Thymus (tissue), 11 donors: ENCODE measurements around the gene BBOX1. TPM values are rescaled to one million over a fixed set of nuclear protein-coding genes. Genes with fewer than 3 reads are reported as not detected.

Experiments used
- DNase-seq, 9 donors: peaks; one replicate each; pipeline ENCODE4 v3.0.0-alpha.2; 2013; ENCODE audit warnings: low spot score in 9 of 9, low read depth in 6 of 9, missing footprints in 1 of 9
- H3K27ac ChIP-seq, 2 donors: one replicate each; pipeline ENCODE4 v1.5.1; 2013; ENCODE audit warnings: control low read depth in 1 of 2, low read depth in 1 of 2, low read length in 1 of 2, mild to moderate bottlenecking in 1 of 2, moderate library complexity in 1 of 2
- H3K27me3 ChIP-seq, 2 donors: one replicate each; pipeline ENCODE4 v1.5.1; 2013; ENCODE audit warnings: low read length in 1 of 2; ENCODE audit not compliant: control insufficient read depth in 2 of 2, insufficient read depth in 1 of 2
- H3K36me3 ChIP-seq, 2 donors: one replicate each; pipeline ENCODE4 v1.5.1; 2013; ENCODE audit warnings: low read length in 1 of 2, mild to moderate bottlenecking in 1 of 2, moderate library complexity in 1 of 2; ENCODE audit not compliant: control insufficient read depth in 2 of 2, insufficient read depth in 2 of 2
- H3K4me1 ChIP-seq, 2 donors: one replicate each; pipeline ENCODE4 v1.5.1; 2013; ENCODE audit warnings: low read length in 2 of 2; ENCODE audit not compliant: control insufficient read depth in 2 of 2, insufficient read depth in 2 of 2
- H3K4me3 ChIP-seq, 2 donors: one replicate each; pipeline ENCODE4 v1.5.1; 2013; ENCODE audit warnings: low read length in 2 of 2, control low read depth in 1 of 2, mild to moderate bottlenecking in 1 of 2
- H3K9me3 ChIP-seq, 2 donors: one replicate each; pipeline ENCODE4 v1.5.1; 2013; ENCODE audit warnings: low read length in 1 of 2, mild to moderate bottlenecking in 1 of 2; ENCODE audit not compliant: control insufficient read depth in 2 of 2, insufficient read depth in 1 of 2
- WGBS: extraction: QIAGEN DNeasy Blood & Tissue Kit; methylation state at CpG from one replicate; pipeline ENCODE4 v1.1.7; 2013; 5-methylcytosine and 5-hydroxymethylcytosine counted together
- polyA plus RNA-seq: library from polyadenylated mRNA; stranded (reverse); fragments of 200-250 nt; gene quantifications from one replicate; pipeline ENCODE4 v1.2.3, GENCODE V29; 2013
- total RNA-seq: library from RNA; stranded (reverse); fragments of 120-200 nt; gene quantifications from one replicate; pipeline ENCODE4 v1.2.4, GENCODE V29; 2013
- donor health status: healthy.

Gene BBOX1
- total and polyA plus RNA-seq, 2 donors, result 0.42 to 8.5 TPM

GRCh38 chr11:27064086-27064485 is 23.5 kb downstream of the BBOX1 start:
- no peak overlapping the region for H3K27ac ChIP-seq
- WGBS, result 95% methylated on average over 2 of the region's 2 CpGs
- H3K36me3 ChIP-seq, result no peaks in the 10 kb centered on the region
- H3K27me3 ChIP-seq, result no peaks in the 10 kb centered on the region
- DNase-seq, result no peak
- H3K9me3 ChIP-seq, result peaks cover 0 to under 1% of the 10 kb centered on the region in 2 donors
- H3K4me1 ChIP-seq, result no peaks in the 10 kb centered on the region
- no peak overlapping the region for H3K4me3 ChIP-seq

GRCh38 chr11:27075192-27075591 is 34.6 kb downstream of the BBOX1 start:
- WGBS, result 76% methylated on average over 1 of the region's 1 CpG
- Histone ChIP-seq H3K36me3 (no peaks in the 10 kb centered on the region), H3K27me3 (no peaks in the 10 kb centered on the region), H3K4me3 (no peak overlapping the region), H3K4me1 (no peaks in the 10 kb centered on the region), H3K9me3 (peaks cover 0 to 5% of the 10 kb centered on the region in 2 donors), H3K27ac (no peak overlapping the region)
- DNase-seq, result no peak

GRCh38 chr11:27075655-27076054 is 35.0 kb downstream of the BBOX1 start:
- no peak overlapping the region for H3K27ac ChIP-seq
- H3K4me1 ChIP-seq, result no peaks in the 10 kb centered on the region
- no peaks in the 10 kb centered on the region for H3K36me3 ChIP-seq
- WGBS, result 84% methylated on average over 1 of the region's 1 CpG
- no peaks in the 10 kb centered on the region for H3K27me3 ChIP-seq
- no peak overlapping the region for H3K4me3 ChIP-seq
- DNase-seq, result no peak
- H3K9me3 ChIP-seq, result peaks cover 0 to 5% of the 10 kb centered on the region in 2 donors

GRCh38 chr11:27076121-27076589 is 35.5 kb downstream of the BBOX1 start:
- Histone ChIP-seq H3K27ac (no peak overlapping the region), H3K27me3 (no peaks in the 10 kb centered on the region), H3K4me3 (no peak overlapping the region), H3K9me3 (peaks cover 0 to 5% of the 10 kb centered on the region in 2 donors), H3K4me1 (no peaks in the 10 kb centered on the region), H3K36me3 (no peaks in the 10 kb centered on the region)
- WGBS, result 88% methylated on average over 2 of the region's 2 CpGs
- DNase-seq, result no peak

GRCh38 chr11:27081056-27081455 is 40.4 kb downstream of the BBOX1 start:
- no peaks in the 10 kb centered on the region for H3K9me3 ChIP-seq
- H3K4me3 ChIP-seq, result no peak overlapping the region
- H3K27ac ChIP-seq, result no peak overlapping the region
- no peak for DNase-seq
- no peaks in the 10 kb centered on the region for H3K36me3 ChIP-seq
- no peaks in the 10 kb centered on the region for H3K27me3 ChIP-seq
- H3K4me1 ChIP-seq, result no peaks in the 10 kb centered on the region

GRCh38 chr11:27083241-27083640 is 42.6 kb downstream of the BBOX1 start:
- 94% methylated on average over 2 of the region's 2 CpGs for WGBS
- H3K4me3 ChIP-seq, result no peak overlapping the region
- no peak overlapping the region for H3K27ac ChIP-seq
- H3K27me3 ChIP-seq, result no peaks in the 10 kb centered on the region
- H3K4me1 ChIP-seq, result no peaks in the 10 kb centered on the region
- no peaks in the 10 kb centered on the region for H3K36me3 ChIP-seq
- no peak for DNase-seq
- no peaks in the 10 kb centered on the region for H3K9me3 ChIP-seq

- Histone ChIP-seq H3K27ac (peak overlapping the region in 1 of 2 donors; percentile 26), H3K4me3 (no peak overlapping the region), H3K9me3 (no peaks in the 10 kb centered on the region), H3K4me1 (no peaks in the 10 kb centered on the region), H3K27me3 (no peaks in the 10 kb centered on the region), H3K36me3 (no peaks in the 10 kb centered on the region)
- DNase-seq, result no peak
Observed at GRCh38 chr11:27083782-27084181, 43.2 kb downstream of the BBOX1 start.

- no peaks in the 10 kb centered on the region for H3K27me3 ChIP-seq
- H3K27ac ChIP-seq, result no peak overlapping the region
- no peaks in the 10 kb centered on the region for H3K9me3 ChIP-seq
- H3K36me3 ChIP-seq, result no peaks in the 10 kb centered on the region
- no peak for DNase-seq
- no peaks in the 10 kb centered on the region for H3K4me1 ChIP-seq
- H3K4me3 ChIP-seq, result no peak overlapping the region
Observed at GRCh38 chr11:27084518-27084917, 43.9 kb downstream of the BBOX1 start.

- no peak overlapping the region for H3K4me3 ChIP-seq
- no peaks in the 10 kb centered on the region for H3K36me3 ChIP-seq
- H3K27ac ChIP-seq, result peak overlapping the region; percentile 36 to 45
- no peak for DNase-seq
- H3K9me3 ChIP-seq, result no peaks in the 10 kb centered on the region
- 91% methylated on average over 1 of the region's 1 CpG for WGBS
- H3K4me1 ChIP-seq, result no peaks in the 10 kb centered on the region
- no peaks in the 10 kb centered on the region for H3K27me3 ChIP-seq
Observed at GRCh38 chr11:27085111-27085510, 44.5 kb downstream of the BBOX1 start.

GRCh38 chr11:27085605-27086004 is 45.0 kb downstream of the BBOX1 start:
- no peak for DNase-seq
- H3K4me1 ChIP-seq, result no peaks in the 10 kb centered on the region
- WGBS, result 0% methylated on average over 1 of the region's 1 CpG
- no peak overlapping the region for H3K4me3 ChIP-seq
- no peaks in the 10 kb centered on the region for H3K27me3 ChIP-seq
- H3K27ac ChIP-seq, result peak overlapping the region; percentile 36 to 45
- no peaks in the 10 kb centered on the region for H3K9me3 ChIP-seq
- H3K36me3 ChIP-seq, result no peaks in the 10 kb centered on the region
